H9 (cell line): ENCODE measurements around the gene RTF2. TPM values are rescaled to one million over a fixed set of nuclear protein-coding genes. Genes with fewer than 3 reads are reported as not detected.

Experiments used
- DNase-seq: peaks from one replicate; pipeline ENCODE4 v3.0.0-alpha.2; 2017
- H2AFZ ChIP-seq: one replicate; pipeline ENCODE4 v1.6.1; 2013; ENCODE audit warnings: mild to moderate bottlenecking, low read length, control low read depth, moderate library complexity
- H2AK5ac ChIP-seq: 2 replicates; pipeline ENCODE4 v1.6.1; 2013; ENCODE audit warnings: low read length, control low read depth, mixed read lengths; ENCODE audit not compliant: insufficient read length
- H2BK120ac ChIP-seq: one replicate; pipeline ENCODE4 v1.6.1; 2013; ENCODE audit warnings: low read depth, mild to moderate bottlenecking, low read length, control low read depth, inconsistent platforms; ENCODE audit not compliant: poor library complexity, severe bottlenecking
- H2BK12ac ChIP-seq: 2 replicates; pipeline ENCODE4 v1.6.1; 2013; ENCODE audit warnings: low read length, control low read depth, mixed read lengths, low read depth; ENCODE audit not compliant: insufficient read length
- H2BK15ac ChIP-seq: 2 replicates; pipeline ENCODE4 v1.6.1; 2013; ENCODE audit warnings: low read depth, low read length, control low read depth
- H2BK20ac ChIP-seq: one replicate; pipeline ENCODE4 v1.6.1; 2013; ENCODE audit warnings: low read depth, mild to moderate bottlenecking, low read length, control low read depth, inconsistent platforms; ENCODE audit not compliant: poor library complexity, severe bottlenecking
- H2BK5ac ChIP-seq: 2 replicates; pipeline ENCODE4 v1.6.1; 2013; ENCODE audit warnings: low read length, control low read depth, mixed read lengths; ENCODE audit not compliant: insufficient read length
- H3K14ac ChIP-seq: 2 replicates; pipeline ENCODE4 v1.6.1; 2013; ENCODE audit warnings: low read length, control low read depth; ENCODE audit not compliant: insufficient read depth
- H3K18ac ChIP-seq: 2 replicates; pipeline ENCODE4 v1.6.1; 2013; ENCODE audit warnings: low read depth, mild to moderate bottlenecking, mixed read lengths, low read length, control low read depth; ENCODE audit not compliant: insufficient read length
- H3K23ac ChIP-seq: 2 replicates; pipeline ENCODE4 v1.6.1; 2013; ENCODE audit warnings: low read length, control low read depth, mixed read lengths, low read depth; ENCODE audit not compliant: insufficient read length
- H3K23me2 ChIP-seq: 2 replicates; pipeline ENCODE4 v1.6.1; 2013; ENCODE audit warnings: low read depth, mild to moderate bottlenecking, mixed read lengths, low read length, control low read depth; ENCODE audit not compliant: insufficient read length, poor library complexity, severe bottlenecking
- H3K27ac ChIP-seq: 2 replicates; pipeline ENCODE4 v1.5.1; 2013; ENCODE audit warnings: low read length, control low read depth, mixed read lengths, low read depth; ENCODE audit not compliant: insufficient read length
- H3K27me3 ChIP-seq: 2 replicates; pipeline ENCODE4 v1.6.1; 2013; ENCODE audit warnings: low read length, control low read depth, inconsistent platforms; ENCODE audit not compliant: insufficient read depth
- H3K4ac ChIP-seq: 2 replicates; pipeline ENCODE4 v1.6.1; 2013; ENCODE audit warnings: low read depth, mild to moderate bottlenecking, control low read depth, inconsistent platforms, low read length, moderate library complexity
- H3K4me1 ChIP-seq: 2 replicates; pipeline ENCODE4 v1.6.1; 2013; ENCODE audit warnings: low read length, control low read depth, inconsistent platforms; ENCODE audit not compliant: insufficient read depth
- H3K4me2 ChIP-seq: 2 replicates; pipeline ENCODE4 v1.6.1; 2013; ENCODE audit warnings: low read length, control low read depth, mixed read lengths; ENCODE audit not compliant: insufficient read length, insufficient read depth
- H3K56ac ChIP-seq: 2 replicates; pipeline ENCODE4 v1.6.1; 2013; ENCODE audit warnings: low read depth, mild to moderate bottlenecking, mixed read lengths, low read length, control low read depth; ENCODE audit not compliant: insufficient read length
- H3K79me1 ChIP-seq: 2 replicates; pipeline ENCODE4 v1.6.1; 2013; ENCODE audit warnings: low read depth, mild to moderate bottlenecking, moderate library complexity, low read length, control low read depth, inconsistent platforms; ENCODE audit not compliant: insufficient read depth, poor library complexity, severe bottlenecking
- H3K79me2 ChIP-seq: 2 replicates; pipeline ENCODE4 v1.6.1; 2013; ENCODE audit warnings: low read length, control low read depth, inconsistent platforms; ENCODE audit not compliant: insufficient read depth
- H3K9ac ChIP-seq: 2 replicates; pipeline ENCODE4 v1.6.1; 2013; ENCODE audit warnings: low read length, control low read depth, mixed read lengths; ENCODE audit not compliant: insufficient read length; ENCODE audit errors: extremely low read depth
- H3K9me3 ChIP-seq: one replicate; pipeline ENCODE4 v1.6.1; 2013; ENCODE audit warnings: low read depth, low read length, inconsistent platforms; ENCODE audit not compliant: control insufficient read depth
- H3T11ph ChIP-seq: one replicate; pipeline ENCODE4 v1.6.1; 2013; ENCODE audit warnings: mild to moderate bottlenecking, low read length, control low read depth, inconsistent platforms
- H4K20me1 ChIP-seq: one replicate; pipeline ENCODE4 v1.6.1; 2013; ENCODE audit not compliant: control insufficient read depth, insufficient read length, insufficient read depth
- H4K5ac ChIP-seq: 2 replicates; pipeline ENCODE4 v1.6.1; 2013; ENCODE audit warnings: low read depth, mild to moderate bottlenecking, mixed read lengths, low read length, control low read depth; ENCODE audit not compliant: insufficient read length
- H4K8ac ChIP-seq: replicated peaks from 2 replicates; pipeline ENCODE4 v1.6.1; 2013; ENCODE audit warnings: low read length, control low read depth, mixed read lengths, low read depth; ENCODE audit not compliant: insufficient read length
- H4K91ac ChIP-seq: 2 replicates; pipeline ENCODE4 v1.6.1; 2013; ENCODE audit warnings: low read depth, mild to moderate bottlenecking, moderate library complexity, mixed read lengths, low read length, control low read depth; ENCODE audit not compliant: insufficient read length
- H3K27ac Mint-ChIP-seq, 3 experiments: 2 replicates in 2 of 3; 3 replicates in 1 of 3; pipeline ENCODE4 v1.8.0; 2020 to 2021; ENCODE audit warnings: mixed read lengths in 3 of 3, mild to moderate bottlenecking in 1 of 3, moderate library complexity in 1 of 3
- H3K27me3 Mint-ChIP-seq: 2 replicates; pipeline ENCODE4 v1.8.0; 2021; ENCODE audit warnings: low read depth, mild to moderate bottlenecking, moderate library complexity, mixed read lengths
- H3K36me3 Mint-ChIP-seq, 3 experiments: 2 replicates in 2 of 3; 3 replicates in 1 of 3; pipeline ENCODE4 v1.8.0; 2020 to 2021; ENCODE audit warnings: low read depth in 3 of 3, mixed read lengths in 3 of 3; ENCODE audit not compliant: insufficient read depth in 1 of 3
- H3K4me1 Mint-ChIP-seq, 2 experiments: 2 replicates each; pipeline ENCODE4 v1.8.0; 2020; ENCODE audit warnings: mixed read lengths in 2 of 2
- H3K4me3 Mint-ChIP-seq, 2 experiments: 2 replicates in 1 of 2; 3 replicates in 1 of 2; pipeline ENCODE4 v1.8.0; 2020 to 2021; ENCODE audit warnings: mild to moderate bottlenecking in 2 of 2, mixed read lengths in 2 of 2, moderate library complexity in 1 of 2
- H3K9me3 Mint-ChIP-seq, 2 experiments: 2 replicates in 1 of 2; 3 replicates in 1 of 2; pipeline ENCODE4 v1.8.0; 2020; ENCODE audit warnings: mild to moderate bottlenecking in 2 of 2, mixed read lengths in 2 of 2, moderate library complexity in 1 of 2
- CTCF ChIP-seq: fragments of 200-600 bp; sonication (generic); conservative IDR thresholded peaks from 3 replicates; pipeline ENCODE4 v1.8.0; 2021; ENCODE audit warnings: antibody characterized with exemption, mild to moderate bottlenecking
- WGBS: extraction: QIAGEN DNeasy Blood & Tissue Kit; methylation state at CpG from one replicate; pipeline ENCODE4 v1.1.7; 2013; ENCODE audit warnings: missing lambda C conversion rate, low lambda C conversion rate, mixed read lengths; ENCODE audit not compliant: insufficient read length; ENCODE audit errors: extremely low coverage; 5-methylcytosine and 5-hydroxymethylcytosine counted together
- total RNA-seq: library from RNA; stranded (reverse); gene quantifications from 2 replicates; pipeline ENCODE4 v1.2.1, GENCODE V29; 2021

Gene RTF2
- total RNA-seq, 1 experiment from 2014 or later: 62.6 TPM

GRCh38 chr20:56424931-56425330, 43.5 kb upstream of the RTF2 start:
- Histone ChIP-seq H3K4me2 (no peak overlapping the region), H2BK120ac (no peak overlapping the region), H4K5ac (no peak overlapping the region), H3K9me3 (no peaks in the 10 kb centered on the region), H3K9ac (no peak overlapping the region), H2BK20ac (no peak overlapping the region), H3K4me1 (no peaks in the 10 kb centered on the region; the same call in 1 of the 2 replicates), H3K4ac (no peak overlapping the region), H2BK5ac (no peak overlapping the region), H3K23ac (no peak overlapping the region), H2BK12ac (no peak overlapping the region), H3K27ac (no peak overlapping the region), H4K91ac (no peak overlapping the region), H4K20me1 (no peaks in the 10 kb centered on the region), H3K18ac (no peak overlapping the region), H3K79me2 (no peaks in the 10 kb centered on the region), H2AK5ac (no peak overlapping the region), H3K23me2 (no peaks in the 10 kb centered on the region), H4K8ac (no peak overlapping the region), H3T11ph (no peak overlapping the region), H3K14ac (no peak overlapping the region), H2AFZ (no peak overlapping the region), H3K27me3 (peaks cover 2% of the 10 kb centered on the region; the same call in 1 of the 2 replicates), H3K79me1 (no peaks in the 10 kb centered on the region), H3K56ac (no peak overlapping the region), H2BK15ac (no peak overlapping the region)
- no peak for DNase-seq
- TF ChIP-seq CTCF: no peak
- Mint-ChIP-seq H3K4me1 (peaks cover 9 to 10% of the 10 kb centered on the region in 2 experiments), H3K27me3 (peaks cover 79% of the 10 kb centered on the region), H3K4me3 (no peak overlapping the region), H3K36me3 (no peaks in the 10 kb centered on the region), H3K27ac (no peak overlapping the region), H3K9me3 (no peaks in the 10 kb centered on the region)
- WGBS: no CpG with 5 or more reads among the region's 1 CpG
